Keratinocyte (primary cell): Measurements from ENCODE around the gene DDR2. TPM values are rescaled to one million over a fixed set of nuclear protein-coding genes. Genes with fewer than 3 reads are reported as not detected.

ENCODE experiments used
- DNase-seq: peaks from one replicate; pipeline ENCODE4 v3.0.0-alpha.2; 2011; ENCODE audit warnings: low read depth, missing footprints, low spot score
- FAIRE-seq: peaks from 2 replicates; lab custom pipeline; 2011; peaks lifted over from hg19 to GRCh38; lab: Jason Lieb, UNC
- H2AFZ ChIP-seq: 2 replicates; pipeline ENCODE4 v1.6.0; 2012; ENCODE audit warnings: low read length, control low read depth, inconsistent platforms; ENCODE audit not compliant: control insufficient read depth
- H3K27ac ChIP-seq: 2 replicates; pipeline ENCODE4 v1.5.1; 2011; ENCODE audit warnings: low read length; ENCODE audit not compliant: control insufficient read depth, insufficient read depth
- H3K27me3 ChIP-seq: 3 replicates; pipeline ENCODE4 v1.6.0; 2011; ENCODE audit warnings: low read length; ENCODE audit not compliant: control insufficient read depth, insufficient read depth; ENCODE audit errors: extremely low read depth
- H3K36me3 ChIP-seq, 2 experiments: 2 replicates in 1 of 2; 3 replicates in 1 of 2; pipeline ENCODE4 v1.5.1; 2011; ENCODE audit warnings: low read length in 2 of 2, mild to moderate bottlenecking in 1 of 2; ENCODE audit not compliant: control insufficient read depth in 2 of 2, insufficient read depth in 2 of 2; ENCODE audit errors: extremely low read depth in 1 of 2
- H3K4me1 ChIP-seq: 3 replicates; pipeline ENCODE4 v1.5.1; 2011; ENCODE audit warnings: low read length; ENCODE audit not compliant: control insufficient read depth, insufficient read depth; ENCODE audit errors: extremely low read depth
- H3K4me2 ChIP-seq: 3 replicates; pipeline ENCODE4 v1.6.0; 2011; ENCODE audit warnings: low read depth, low read length; ENCODE audit not compliant: control insufficient read depth, insufficient read depth; ENCODE audit errors: extremely low read depth
- H3K4me3 ChIP-seq, 3 experiments: fragments of 200-600 bp in 1 of 3; sonication (generic) in 1 of 3; 2 replicates in 2 of 3; 3 replicates in 1 of 3; pipeline ENCODE4 v1.5.1; 2011 to 2016; ENCODE audit warnings: low read length in 3 of 3, mild to moderate bottlenecking in 3 of 3, control low read depth in 2 of 3, inconsistent platforms in 1 of 3, low read depth in 1 of 3, mixed read lengths in 1 of 3, mixed run types in 1 of 3, moderate library complexity in 1 of 3; ENCODE audit not compliant: control insufficient read depth in 2 of 3, insufficient read depth in 2 of 3; ENCODE audit errors: extremely low read depth in 1 of 3
- H3K79me2 ChIP-seq: 2 replicates; pipeline ENCODE4 v1.6.0; 2012; ENCODE audit warnings: low read length; ENCODE audit not compliant: control insufficient read depth, insufficient read depth
- H3K9ac ChIP-seq: 3 replicates; pipeline ENCODE4 v1.6.0; 2011; ENCODE audit warnings: low read length; ENCODE audit not compliant: control insufficient read depth, insufficient read depth; ENCODE audit errors: extremely low read depth
- H3K9me1 ChIP-seq: 3 replicates; pipeline ENCODE4 v1.6.0; 2011; ENCODE audit warnings: low read length; ENCODE audit not compliant: control insufficient read depth, insufficient read depth; ENCODE audit errors: extremely low read depth
- H3K9me3 ChIP-seq: 2 replicates; pipeline ENCODE4 v1.5.1; 2012; ENCODE audit warnings: low read depth, low read length; ENCODE audit not compliant: control insufficient read depth
- H4K20me1 ChIP-seq: 3 replicates; pipeline ENCODE4 v1.6.0; 2011; ENCODE audit warnings: low read length; ENCODE audit not compliant: control insufficient read depth, insufficient read depth; ENCODE audit errors: extremely low read depth
- EZH2 ChIP-seq: IDR thresholded peaks from one replicate; pipeline ENCODE4 v1.6.1; 2012; ENCODE audit warnings: inconsistent platforms, mild to moderate bottlenecking, low read length, moderate library complexity
- dilution Hi-C: fragments of 300-500 bp; cut with MboI; formaldehyde crosslinking; loops from one replicate; pipeline ENCODE4 v1.7.0; 2020; ENCODE audit warnings: low sequenced_read_pairs; ENCODE audit not compliant: extremely low pct_ligation_motif_present
- polyA plus RNA-seq, 5 experiments: library from polyadenylated mRNA; depleted of rRNA in 3 of 5; stranded (reverse) in 3 of 5; stranded (forward) in 1 of 5; unstranded in 1 of 5; fragments of >200 nt; gene quantifications; 1 replicate in 1 of 5; 2 replicates in 3 of 5; 3 replicates in 1 of 5; pipeline versions ENCODE4 v1.2.1 to v1.2.3, GENCODE V29; 2011 to 2012; ENCODE audit warnings: missing spikeins in 2 of 5, low read depth in 1 of 5, low replicate concordance in 1 of 5
- TF ChIP-seq, protein P1 (sequence below), 3 experiments: IDR thresholded peaks in 1 of 3; conservative IDR thresholded peaks in 1 of 3; optimal IDR thresholded peaks in 1 of 3; 2 replicates in 2 of 3; 3 replicates in 1 of 3; pipeline versions ENCODE3 to v1.5.1; 2011; ENCODE audit warnings: low read length in 3 of 3, mild to moderate bottlenecking in 3 of 3, moderate library complexity in 2 of 3, control low read depth in 1 of 3, inconsistent platforms in 1 of 3; ENCODE audit not compliant: insufficient read depth in 2 of 3; ENCODE audit errors: extremely low read depth in 1 of 3

Gene DDR2
- polyA plus RNA-seq, 1 donor (not counting 4 experiments of a cell fraction or from before 2014, with no cell fraction given) = 0.39 TPM

- Histone ChIP-seq H3K27ac (no peak overlapping the region), H3K4me2 (no peak overlapping the region), H3K4me3 (no peak overlapping the region), H3K9me3 (no peaks in the 10 kb centered on the region), H4K20me1 (no peaks in the 10 kb centered on the region), H3K36me3 (no peaks in the 10 kb centered on the region), H3K9me1 (no peaks in the 10 kb centered on the region), H3K27me3 (no peaks in the 10 kb centered on the region), H2AFZ (no peak overlapping the region), H3K9ac (no peak overlapping the region), H3K4me1 (peaks cover 34% of the 10 kb centered on the region), H3K79me2 (no peaks in the 10 kb centered on the region)
- FAIRE-seq (no peak), DNase-seq (no peak)
- dilution Hi-C loops = no loop called here
- TF ChIP-seq, protein P1, sequence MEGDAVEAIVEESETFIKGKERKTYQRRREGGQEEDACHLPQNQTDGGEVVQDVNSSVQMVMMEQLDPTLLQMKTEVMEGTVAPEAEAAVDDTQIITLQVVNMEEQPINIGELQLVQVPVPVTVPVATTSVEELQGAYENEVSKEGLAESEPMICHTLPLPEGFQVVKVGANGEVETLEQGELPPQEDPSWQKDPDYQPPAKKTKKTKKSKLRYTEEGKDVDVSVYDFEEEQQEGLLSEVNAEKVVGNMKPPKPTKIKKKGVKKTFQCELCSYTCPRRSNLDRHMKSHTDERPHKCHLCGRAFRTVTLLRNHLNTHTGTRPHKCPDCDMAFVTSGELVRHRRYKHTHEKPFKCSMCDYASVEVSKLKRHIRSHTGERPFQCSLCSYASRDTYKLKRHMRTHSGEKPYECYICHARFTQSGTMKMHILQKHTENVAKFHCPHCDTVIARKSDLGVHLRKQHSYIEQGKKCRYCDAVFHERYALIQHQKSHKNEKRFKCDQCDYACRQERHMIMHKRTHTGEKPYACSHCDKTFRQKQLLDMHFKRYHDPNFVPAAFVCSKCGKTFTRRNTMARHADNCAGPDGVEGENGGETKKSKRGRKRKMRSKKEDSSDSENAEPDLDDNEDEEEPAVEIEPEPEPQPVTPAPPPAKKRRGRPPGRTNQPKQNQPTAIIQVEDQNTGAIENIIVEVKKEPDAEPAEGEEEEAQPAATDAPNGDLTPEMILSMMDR (optimal IDR thresholded peaks at IDR 0.05 in 1 of 3, IDR thresholded peaks at IDR 0.05 in 1 of 3, conservative IDR thresholded peaks at IDR 0.05 in 1 of 3; ENCODE audit: extremely low read depth in 1 of 3, insufficient read depth in 2 of 3, low read length in 3 of 3) = no peak
- no peak for TF ChIP-seq EZH2
Observed at GRCh38 chr1:162695687-162696086, 63.4 kb downstream of the DDR2 start.

DNA sequence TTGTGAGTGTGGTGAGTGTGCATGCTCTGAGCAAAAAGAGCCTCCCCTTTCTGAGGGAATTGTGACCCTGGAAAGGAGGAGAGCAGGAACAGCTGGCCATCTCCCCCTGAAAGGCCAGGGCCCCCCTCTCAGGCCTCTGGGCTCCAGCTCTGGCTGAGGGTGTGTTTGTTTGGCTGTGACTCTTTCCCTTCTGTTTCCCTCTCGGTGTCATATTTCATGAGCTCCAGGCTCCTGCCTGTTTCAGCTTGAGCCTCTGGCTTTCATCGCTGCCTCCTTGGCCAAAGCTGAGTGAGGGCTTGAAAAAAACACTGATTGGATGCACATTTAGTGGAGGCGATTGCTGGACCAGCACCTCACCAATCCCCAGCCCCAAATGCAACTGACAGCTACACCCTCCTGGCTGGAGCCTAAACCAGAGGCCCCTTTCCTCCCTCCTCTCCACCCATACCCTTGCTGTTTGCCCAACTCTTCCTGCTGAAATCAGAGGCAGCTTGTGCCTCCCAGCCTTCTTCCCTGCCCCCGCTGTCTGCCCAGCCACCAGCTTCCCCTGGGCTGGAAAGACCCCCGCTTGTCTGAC lies 64.1 kb downstream of the DDR2 start:
- peak overlapping the region; percentile 40 for H3K9ac ChIP-seq
- no peaks in the 10 kb centered on the region for H4K20me1 ChIP-seq
- H3K27me3 ChIP-seq = no peaks in the 10 kb centered on the region
- H2AFZ ChIP-seq = peak overlapping the region; percentile 83
- FAIRE-seq (peak; percentile 95), DNase-seq (no peak)
- H3K4me3 ChIP-seq = peak overlapping the region in 2 of 3 experiments; percentile 11 to 31
- H3K9me3 ChIP-seq = no peaks in the 10 kb centered on the region
- TF ChIP-seq, protein P1 (optimal IDR thresholded peaks at IDR 0.05 in 1 of 3, IDR thresholded peaks at IDR 0.05 in 1 of 3, conservative IDR thresholded peaks at IDR 0.05 in 1 of 3; ENCODE audit: extremely low read depth in 1 of 3, insufficient read depth in 2 of 3, low read length in 3 of 3) = no peak
- no peak for TF ChIP-seq EZH2
- H3K9me1 ChIP-seq = no peaks in the 10 kb centered on the region
- H3K4me1 ChIP-seq = peaks cover 27% of the 10 kb centered on the region
- no peaks in the 10 kb centered on the region for H3K79me2 ChIP-seq
- peak overlapping the region; percentile 69 for H3K4me2 ChIP-seq
- dilution Hi-C loops = no loop called here
- H3K27ac ChIP-seq = peak overlapping the region; percentile 39
- H3K36me3 ChIP-seq = no peaks in the 10 kb centered on the region
